ENCODE measurements around the gene TOP3B. TPM values are rescaled to one million over a fixed set of nuclear protein-coding genes. Genes with fewer than 3 reads are reported as not detected.
A peak's percentile ranks its signal among the peaks of the same experiment; 100 is the strongest.

The TOP3B gene
- total and polyA plus RNA-seq, 9 of the 15 experiments (the other 6 are each of a cell fraction or from before 2014, with no cell fraction given) = 3.0 to 188 (median 112) TPM

GRCh38 chr22:21966643-21967516 is 15.7 kb downstream of the TOP3B start (continued):
- no peak for TF ChIP-seq ZBTB40 (IDR thresholded peaks at IDR 0.05)
- TF ChIP-seq ZBTB40 (CRISPR knock-in tag; IDR thresholded peaks at IDR 0.05) = no peak
- TF ChIP-seq FOXM1 (IDR thresholded peaks at IDR 0.05; ENCODE audit: low read depth) = no peak
- no peak for TF ChIP-seq FOXM1 (CRISPR knock-in tag; IDR thresholded peaks at IDR 0.05; ENCODE audit: low read depth)
- TF ChIP-seq STAT6 (CRISPR knock-in tag; IDR thresholded peaks at IDR 0.05) = no peak
- no peak for TF ChIP-seq SMAD2 (IDR thresholded peaks at IDR 0.05; ENCODE audit: low read depth, low read length)
- TF ChIP-seq ZNF695 (CRISPR knock-in tag; IDR thresholded peaks at IDR 0.05) = peak; percentile 26; the same call in 1 of the 2 replicates
- no peak for TF ChIP-seq BACH1 (tag; IDR thresholded peaks at IDR 0.05)
- TF ChIP-seq FOXP1 (CRISPR knock-in tag; IDR thresholded peaks at IDR 0.05) = 0 out of 2 replicates have a peak, but pooled peaks have one; percentile 31
- TF ChIP-seq SOX6 (IDR thresholded peaks at IDR 0.05) = no peak
- no peak for TF ChIP-seq ARNT (IDR thresholded peaks at IDR 0.05)
- no peak for TF ChIP-seq SIRT6 (IDR thresholded peaks at IDR 0.05; ENCODE audit: low read depth, low read length)
- TF ChIP-seq IRF1 (CRISPR knock-in tag; IDR thresholded peaks at IDR 0.05; ENCODE audit: borderline replicate concordance) = no peak
